HepG2 (cell line): ENCODE results near the gene ASL. TPM values are rescaled to one million over a fixed set of nuclear protein-coding genes. Genes with fewer than 3 reads are reported as not detected.
A peak's percentile ranks its signal among the peaks of the same experiment; 100 is the strongest.

Experiments
- CBX5 ChIP-seq: sonication (generic); formaldehyde crosslinking; IDR thresholded peaks from 2 replicates; pipeline ENCODE4 v1.4.0; 2020; ENCODE audit warnings: missing genetic modification reagents, borderline replicate concordance
- IKZF4 ChIP-seq: sonication (generic); formaldehyde crosslinking; IDR thresholded peaks from 2 replicates; pipeline ENCODE4 v1.5.1; 2020; ENCODE audit warnings: borderline replicate concordance, mild to moderate bottlenecking, low read depth, missing genetic modification reagents; ENCODE audit errors: not compliant biosample characterization
- IRF2 ChIP-seq: IDR thresholded peaks from 2 replicates; pipeline ENCODE4 v1.6.1; 2018; ENCODE audit warnings: missing genetic modification reagents, missing compliant biosample characterization
- KDM2A ChIP-seq: sonication (generic); formaldehyde crosslinking; IDR thresholded peaks from 2 replicates; pipeline ENCODE4 v1.4.0; 2020; ENCODE audit warnings: low read depth, missing genetic modification reagents, borderline replicate concordance
- MAZ ChIP-seq, 2 experiments: sonication (generic) in 1 of 2; formaldehyde crosslinking in 1 of 2; IDR thresholded peaks; 2 replicates each; pipeline versions ENCODE4 v1.5.0 to v1.6.1; 2012 to 2020; ENCODE audit warnings: low read depth in 2 of 2, mild to moderate bottlenecking in 2 of 2, borderline replicate concordance in 1 of 2, improper control_type of control experiment in 1 of 2, low read length in 1 of 2, missing genetic modification reagents in 1 of 2, moderate library complexity in 1 of 2
- SETDB1 ChIP-seq: sonication (generic); formaldehyde crosslinking; IDR thresholded peaks from 2 replicates; pipeline ENCODE4 v1.5.1; 2020; ENCODE audit warnings: missing genetic modification reagents, mild to moderate bottlenecking, borderline replicate concordance
- ZNF121 ChIP-seq: sonication (generic); formaldehyde crosslinking; IDR thresholded peaks from 2 replicates; pipeline ENCODE4 v1.5.0; 2020; ENCODE audit warnings: mild to moderate bottlenecking, missing genetic modification reagents
- ZNF280B ChIP-seq: sonication (generic); formaldehyde crosslinking; IDR thresholded peaks from 2 replicates; pipeline ENCODE4 v1.5.0; 2020; ENCODE audit warnings: missing genetic modification reagents, mild to moderate bottlenecking, borderline replicate concordance
- ZNF503 ChIP-seq: sonication (generic); formaldehyde crosslinking; IDR thresholded peaks from 2 replicates; pipeline ENCODE4 v1.4.0; 2020; ENCODE audit warnings: missing genetic modification reagents
- ZNF530 ChIP-seq: sonication (generic); formaldehyde crosslinking; IDR thresholded peaks from 2 replicates; pipeline ENCODE4 v1.5.0; 2020; ENCODE audit warnings: low read depth, mild to moderate bottlenecking, missing genetic modification reagents
- ZNF639 ChIP-seq: conservative IDR thresholded peaks from 2 replicates; pipeline ENCODE4 v1.6.1; 2018; ENCODE audit warnings: missing genetic modification reagents
- ZSCAN20 ChIP-seq: sonication (generic); formaldehyde crosslinking; IDR thresholded peaks from 2 replicates; pipeline ENCODE4 v1.4.0; 2020; ENCODE audit warnings: missing genetic modification reagents, mild to moderate bottlenecking, borderline replicate concordance
- polyA plus RNA-seq, 8 experiments: library from polyadenylated mRNA; depleted of rRNA in 3 of 8; stranded (reverse) in 7 of 8; unstranded in 1 of 8; fragments of >200 nt; fragmentation: Illumina TruSeq in 4 of 8; extraction: Trizol in 4 of 8; gene quantifications; 2 replicates each; pipeline versions ENCODE4 v1.2.1 to v1.2.3, GENCODE V29; 2011 to 2016; ENCODE audit warnings: low read depth in 4 of 8, missing spikeins in 1 of 8, mixed read lengths in 1 of 8; ENCODE audit not compliant: insufficient read depth in 1 of 8
- total RNA-seq, 5 experiments: library from RNA; depleted of rRNA; stranded (reverse); fragments of >200 nt; fragmentation: Illumina TruSeq; extraction: Trizol; gene quantifications; 2 replicates each; pipeline ENCODE4 v1.2.3, GENCODE V29; 2016; ENCODE audit warnings: low read depth in 1 of 5
- TF ChIP-seq, protein P1 (sequence below): sonication (generic); formaldehyde crosslinking; IDR thresholded peaks from 2 replicates; pipeline ENCODE4 v1.4.0; 2020; ENCODE audit warnings: missing genetic modification reagents
- TF ChIP-seq, protein P2 (sequence below): sonication (generic); formaldehyde crosslinking; IDR thresholded peaks from 2 replicates; pipeline ENCODE4 v1.4.0; 2020; ENCODE audit warnings: missing genetic modification reagents

ASL gene
- total and polyA plus RNA-seq, 2 of the 13 experiments (the other 11 are each of a cell fraction or from before 2014, with no cell fraction given), result 71.4 to 96.5 TPM

- TF ChIP-seq ZNF639 (CRISPR knock-in tag) (0 out of 2 replicates have a peak, but pooled peaks have one; percentile 48), CBX5 (no peak), KDM2A (CRISPR knock-in tag) (peak; percentile 80), IKZF4 (peak; percentile 30), IRF2 (CRISPR knock-in tag) (peak; percentile 50), ZNF121 (0 out of 2 replicates have a peak, but pooled peaks have one; percentile 29), ZSCAN20 (CRISPR knock-in tag) (no peak; the same call in none of the 2 replicates), ZNF503 (CRISPR knock-in tag) (peak; percentile 58; the same call in 1 of the 2 replicates), SETDB1 (no peak), ZNF280B (CRISPR knock-in tag) (no peak), MAZ (IDR thresholded peaks at IDR 0.05; ENCODE audit: borderline replicate concordance, low read depth, low read length) (no peak), MAZ (CRISPR knock-in tag; IDR thresholded peaks at IDR 0.05; ENCODE audit: low read depth) (peak; percentile 50; the same call in 1 of the 2 replicates), ZNF530 (CRISPR knock-in tag) (no peak)
- TF ChIP-seq, protein P1, sequence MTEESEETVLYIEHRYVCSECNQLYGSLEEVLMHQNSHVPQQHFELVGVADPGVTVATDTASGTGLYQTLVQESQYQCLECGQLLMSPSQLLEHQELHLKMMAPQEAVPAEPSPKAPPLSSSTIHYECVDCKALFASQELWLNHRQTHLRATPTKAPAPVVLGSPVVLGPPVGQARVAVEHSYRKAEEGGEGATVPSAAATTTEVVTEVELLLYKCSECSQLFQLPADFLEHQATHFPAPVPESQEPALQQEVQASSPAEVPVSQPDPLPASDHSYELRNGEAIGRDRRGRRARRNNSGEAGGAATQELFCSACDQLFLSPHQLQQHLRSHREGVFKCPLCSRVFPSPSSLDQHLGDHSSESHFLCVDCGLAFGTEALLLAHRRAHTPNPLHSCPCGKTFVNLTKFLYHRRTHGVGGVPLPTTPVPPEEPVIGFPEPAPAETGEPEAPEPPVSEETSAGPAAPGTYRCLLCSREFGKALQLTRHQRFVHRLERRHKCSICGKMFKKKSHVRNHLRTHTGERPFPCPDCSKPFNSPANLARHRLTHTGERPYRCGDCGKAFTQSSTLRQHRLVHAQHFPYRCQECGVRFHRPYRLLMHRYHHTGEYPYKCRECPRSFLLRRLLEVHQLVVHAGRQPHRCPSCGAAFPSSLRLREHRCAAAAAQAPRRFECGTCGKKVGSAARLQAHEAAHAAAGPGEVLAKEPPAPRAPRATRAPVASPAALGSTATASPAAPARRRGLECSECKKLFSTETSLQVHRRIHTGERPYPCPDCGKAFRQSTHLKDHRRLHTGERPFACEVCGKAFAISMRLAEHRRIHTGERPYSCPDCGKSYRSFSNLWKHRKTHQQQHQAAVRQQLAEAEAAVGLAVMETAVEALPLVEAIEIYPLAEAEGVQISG (CRISPR knock-in tag), result peak; percentile 81
- TF ChIP-seq, protein P2, sequence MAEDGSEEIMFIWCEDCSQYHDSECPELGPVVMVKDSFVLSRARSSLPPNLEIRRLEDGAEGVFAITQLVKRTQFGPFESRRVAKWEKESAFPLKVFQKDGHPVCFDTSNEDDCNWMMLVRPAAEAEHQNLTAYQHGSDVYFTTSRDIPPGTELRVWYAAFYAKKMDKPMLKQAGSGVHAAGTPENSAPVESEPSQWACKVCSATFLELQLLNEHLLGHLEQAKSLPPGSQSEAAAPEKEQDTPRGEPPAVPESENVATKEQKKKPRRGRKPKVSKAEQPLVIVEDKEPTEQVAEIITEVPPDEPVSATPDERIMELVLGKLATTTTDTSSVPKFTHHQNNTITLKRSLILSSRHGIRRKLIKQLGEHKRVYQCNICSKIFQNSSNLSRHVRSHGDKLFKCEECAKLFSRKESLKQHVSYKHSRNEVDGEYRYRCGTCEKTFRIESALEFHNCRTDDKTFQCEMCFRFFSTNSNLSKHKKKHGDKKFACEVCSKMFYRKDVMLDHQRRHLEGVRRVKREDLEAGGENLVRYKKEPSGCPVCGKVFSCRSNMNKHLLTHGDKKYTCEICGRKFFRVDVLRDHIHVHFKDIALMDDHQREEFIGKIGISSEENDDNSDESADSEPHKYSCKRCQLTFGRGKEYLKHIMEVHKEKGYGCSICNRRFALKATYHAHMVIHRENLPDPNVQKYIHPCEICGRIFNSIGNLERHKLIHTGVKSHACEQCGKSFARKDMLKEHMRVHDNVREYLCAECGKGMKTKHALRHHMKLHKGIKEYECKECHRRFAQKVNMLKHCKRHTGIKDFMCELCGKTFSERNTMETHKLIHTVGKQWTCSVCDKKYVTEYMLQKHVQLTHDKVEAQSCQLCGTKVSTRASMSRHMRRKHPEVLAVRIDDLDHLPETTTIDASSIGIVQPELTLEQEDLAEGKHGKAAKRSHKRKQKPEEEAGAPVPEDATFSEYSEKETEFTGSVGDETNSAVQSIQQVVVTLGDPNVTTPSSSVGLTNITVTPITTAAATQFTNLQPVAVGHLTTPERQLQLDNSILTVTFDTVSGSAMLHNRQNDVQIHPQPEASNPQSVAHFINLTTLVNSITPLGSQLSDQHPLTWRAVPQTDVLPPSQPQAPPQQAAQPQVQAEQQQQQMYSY (CRISPR knock-in tag), result 0 out of 2 replicates have a peak, but pooled peaks have one; percentile 44
These were observed at the start of gene ASL (continued) for GRCh38 chr7:66075590-66076461.
